Germinal center (tissue), 1 donor: ENCODE data around the gene MSANTD2.

ENCODE experiments used
- DNase-seq: peaks from one replicate; pipeline ENCODE4 v3.0.0; 2012; ENCODE audit warnings: mixed read lengths, low spot score

Gene MSANTD2

DNA sequence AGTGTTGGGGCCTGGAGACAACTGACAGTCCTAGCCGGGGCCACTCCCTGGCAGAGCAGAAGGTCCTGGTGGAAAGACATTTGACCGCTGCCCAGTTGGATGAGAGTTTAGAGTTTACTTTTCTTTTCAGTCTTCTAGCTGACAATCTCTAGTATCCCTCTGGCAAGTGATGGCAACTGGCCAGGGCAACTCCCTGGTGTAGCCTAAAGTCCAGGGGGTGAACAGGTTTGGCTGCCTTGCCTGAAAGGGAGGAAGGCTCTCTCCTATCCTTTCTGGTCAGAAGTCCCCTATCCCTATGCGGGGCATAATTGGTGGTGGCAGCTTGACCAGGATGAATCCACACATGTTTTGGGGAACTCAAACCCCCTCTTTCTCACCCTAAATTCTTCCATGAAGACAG is 16.8 kb upstream of the MSANTD2 start:
- DNase-seq = no peak

DNA sequence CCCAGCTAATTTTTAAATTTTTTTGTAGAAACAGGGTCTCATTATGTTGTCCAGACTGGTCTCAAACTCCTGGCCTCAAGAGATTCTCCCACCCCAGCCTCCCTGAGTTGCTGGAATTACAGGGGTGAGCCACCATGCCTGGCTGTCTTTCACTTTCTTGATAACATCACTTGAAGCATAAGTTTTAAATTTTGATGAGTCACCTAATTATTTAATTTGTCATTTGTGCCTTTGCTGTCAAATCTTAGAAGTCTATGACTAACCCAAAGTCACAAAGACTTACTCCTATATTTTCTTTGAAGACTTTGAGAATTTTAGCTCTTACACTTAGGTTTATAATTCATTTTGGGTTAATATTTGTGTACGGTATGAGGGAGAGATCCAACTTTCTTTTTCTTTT is 14.5 kb upstream of the MSANTD2 start:
- no peak for DNase-seq

DNA sequence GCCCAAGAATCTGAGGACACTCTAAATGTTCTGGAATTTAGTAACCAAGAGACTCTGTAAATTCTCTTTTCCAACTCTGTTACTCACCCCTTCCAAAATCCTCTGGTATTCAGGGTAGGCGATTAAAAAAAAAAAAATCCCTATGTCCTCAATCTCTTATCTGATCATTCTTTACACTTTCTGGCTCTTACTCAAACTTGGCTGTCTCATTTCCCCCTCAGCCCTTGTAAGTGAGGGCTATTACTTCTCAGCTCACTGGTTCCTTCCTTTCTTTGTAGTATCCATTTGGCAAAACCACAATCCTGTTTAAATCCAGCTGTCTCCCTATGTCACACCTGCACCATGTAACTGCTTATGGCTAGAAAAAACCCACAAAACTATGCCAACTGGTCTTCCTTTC is 12.7 kb upstream of the MSANTD2 start:
- DNase-seq = no peak

DNA sequence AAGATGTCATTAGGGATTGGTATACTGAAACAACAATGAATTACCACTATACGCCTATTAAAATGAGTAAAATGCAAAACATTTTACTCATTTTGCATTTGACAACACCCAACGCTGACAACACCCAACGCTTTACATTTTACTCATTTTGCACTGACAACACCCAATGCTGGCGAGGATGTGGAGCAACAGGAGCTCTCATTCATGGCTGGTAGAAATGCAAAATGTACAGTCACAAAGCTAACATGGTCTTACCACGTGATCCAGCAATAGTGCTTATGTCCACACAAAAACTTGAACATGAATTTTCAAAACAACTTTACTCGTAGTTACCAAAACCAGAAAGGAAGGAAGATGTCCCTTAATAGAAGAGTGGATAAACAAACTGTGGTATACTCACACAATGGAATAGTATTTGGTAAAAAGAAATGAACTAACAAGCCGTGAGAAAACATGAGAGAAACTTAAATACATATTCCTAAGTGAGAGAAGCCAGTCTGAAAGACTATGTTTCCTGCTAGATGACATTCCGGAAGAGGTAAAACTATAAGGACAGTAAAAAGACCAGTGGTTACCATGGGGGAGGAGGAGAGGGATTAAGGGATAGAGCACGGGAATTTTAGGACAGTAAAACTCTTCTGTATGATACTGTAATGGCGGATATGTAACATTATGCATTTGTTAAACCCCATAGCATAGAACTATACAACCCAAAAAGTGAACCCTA is 11.4 kb upstream of the MSANTD2 start:
- no peak for DNase-seq

DNA sequence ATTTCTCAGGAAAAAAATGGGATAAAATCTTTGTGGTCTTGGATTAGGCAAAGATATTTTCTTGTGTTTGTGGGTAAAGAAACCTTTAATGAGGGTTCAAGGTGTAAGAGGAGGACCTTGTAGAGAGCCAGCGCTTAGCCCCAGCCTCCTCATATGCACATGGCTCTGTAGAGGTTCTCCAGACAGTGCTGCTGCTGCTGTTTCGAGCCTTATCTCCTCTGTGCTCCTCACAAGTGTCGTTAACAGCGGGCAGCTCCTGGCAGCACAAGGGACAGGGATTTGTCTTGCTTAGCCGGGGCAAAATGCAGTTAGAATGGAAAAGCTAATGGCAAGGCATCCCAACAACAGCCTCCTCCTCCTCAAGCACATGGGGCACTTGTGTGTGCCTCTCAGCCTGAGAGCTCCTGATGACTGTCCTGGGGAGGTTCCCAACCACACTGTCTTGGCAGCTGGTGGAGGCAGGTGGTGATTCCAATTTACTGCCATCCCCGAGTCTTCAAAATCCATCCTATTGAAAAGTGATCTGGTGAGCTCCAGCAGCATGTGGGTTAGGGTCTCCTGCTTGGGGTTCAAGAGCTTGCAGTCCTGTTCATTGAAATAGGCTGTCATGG is 7.6 kb upstream of the MSANTD2 start:
- DNase-seq = no peak

DNA sequence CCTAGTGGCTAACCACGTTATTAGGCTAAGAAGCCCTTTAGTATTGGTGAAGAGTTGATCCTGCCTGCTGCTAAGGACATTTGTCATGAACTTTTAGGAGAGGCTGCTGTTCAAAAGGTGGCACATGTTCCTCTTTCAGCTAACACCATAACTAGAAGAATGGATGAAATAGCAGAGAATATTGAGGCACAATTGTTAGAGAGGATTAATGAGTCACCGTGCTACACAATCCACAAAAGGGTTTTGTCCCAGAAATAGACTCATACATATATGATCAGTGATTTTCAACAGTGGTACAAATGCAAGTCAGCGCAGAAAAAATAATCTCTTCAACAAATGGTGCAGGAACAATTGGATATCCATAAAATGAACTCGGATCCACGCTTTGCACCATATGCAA is 7.0 kb upstream of the MSANTD2 start:
- no peak for DNase-seq

DNA sequence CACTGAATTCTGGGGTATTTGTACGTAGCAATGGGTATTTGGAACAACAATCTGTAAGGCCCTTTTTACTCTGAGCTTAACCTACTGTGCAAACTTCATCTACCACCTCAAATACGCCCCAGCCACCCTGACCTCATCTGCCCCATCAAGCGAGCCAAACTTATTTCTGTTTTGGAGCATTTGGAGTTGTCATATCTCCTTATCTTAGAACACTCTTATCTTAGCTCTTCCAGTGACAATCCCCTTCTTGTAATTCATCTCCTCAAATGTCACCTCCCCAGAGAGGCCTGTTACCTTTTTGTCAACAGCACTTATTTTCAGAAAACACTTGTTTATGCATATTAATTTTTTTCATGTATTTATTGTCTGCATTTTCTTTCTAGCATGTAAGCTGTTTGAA is 4.7 kb upstream of the MSANTD2 start:
- no peak for DNase-seq

DNA sequence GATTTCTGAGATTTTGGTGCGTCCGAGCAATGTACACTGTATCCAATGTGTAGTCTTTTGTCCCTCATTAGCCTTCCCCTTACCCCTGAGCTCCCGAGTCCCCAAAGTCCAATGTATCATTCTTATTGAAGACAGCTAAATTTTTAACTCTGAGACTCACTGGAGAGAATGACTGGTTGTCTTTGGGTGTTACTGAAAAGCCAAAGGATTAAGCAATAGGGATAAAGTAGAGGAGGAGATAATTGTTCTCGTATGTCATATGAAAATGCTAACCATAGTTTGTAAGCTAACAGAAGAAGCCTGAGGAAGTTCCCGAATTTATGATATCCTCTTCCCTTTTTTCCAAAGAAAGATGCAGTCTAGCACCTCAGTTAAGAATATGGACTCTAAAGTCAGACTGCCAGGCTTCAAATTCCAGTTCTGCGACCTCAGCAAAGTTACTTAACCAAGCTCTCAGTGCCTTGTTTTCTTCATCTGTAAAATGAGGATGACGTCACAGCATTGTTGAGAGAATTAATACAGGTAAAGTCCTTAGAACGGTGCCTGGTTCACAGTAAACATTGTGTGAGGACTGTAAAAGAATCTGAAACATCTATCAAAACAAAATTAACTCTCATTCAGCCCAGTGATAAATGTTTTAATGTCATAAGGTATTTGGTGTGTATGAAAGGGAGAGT is 1.6 kb upstream of the MSANTD2 start:
- DNase-seq = no peak

DNA sequence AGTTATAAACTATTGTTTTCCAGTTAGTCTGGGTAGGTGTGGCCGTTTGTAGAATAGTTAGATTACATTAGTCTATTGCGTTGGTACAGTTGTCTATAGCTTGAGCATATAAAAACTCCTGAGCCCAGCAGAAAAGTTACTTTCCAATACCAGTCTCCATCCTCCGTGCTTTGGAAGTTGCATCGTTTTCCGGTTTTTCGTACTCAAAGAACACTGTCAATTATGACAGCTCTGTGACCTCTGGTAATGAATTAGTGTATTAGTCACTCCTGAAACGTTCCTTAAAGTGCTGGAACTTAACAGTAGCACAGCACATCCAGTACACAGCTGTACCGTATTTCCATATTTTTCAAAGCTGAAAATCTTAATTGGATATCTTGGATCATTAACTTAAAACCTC is 808 bp upstream of the MSANTD2 start:
- DNase-seq = no peak

DNA sequence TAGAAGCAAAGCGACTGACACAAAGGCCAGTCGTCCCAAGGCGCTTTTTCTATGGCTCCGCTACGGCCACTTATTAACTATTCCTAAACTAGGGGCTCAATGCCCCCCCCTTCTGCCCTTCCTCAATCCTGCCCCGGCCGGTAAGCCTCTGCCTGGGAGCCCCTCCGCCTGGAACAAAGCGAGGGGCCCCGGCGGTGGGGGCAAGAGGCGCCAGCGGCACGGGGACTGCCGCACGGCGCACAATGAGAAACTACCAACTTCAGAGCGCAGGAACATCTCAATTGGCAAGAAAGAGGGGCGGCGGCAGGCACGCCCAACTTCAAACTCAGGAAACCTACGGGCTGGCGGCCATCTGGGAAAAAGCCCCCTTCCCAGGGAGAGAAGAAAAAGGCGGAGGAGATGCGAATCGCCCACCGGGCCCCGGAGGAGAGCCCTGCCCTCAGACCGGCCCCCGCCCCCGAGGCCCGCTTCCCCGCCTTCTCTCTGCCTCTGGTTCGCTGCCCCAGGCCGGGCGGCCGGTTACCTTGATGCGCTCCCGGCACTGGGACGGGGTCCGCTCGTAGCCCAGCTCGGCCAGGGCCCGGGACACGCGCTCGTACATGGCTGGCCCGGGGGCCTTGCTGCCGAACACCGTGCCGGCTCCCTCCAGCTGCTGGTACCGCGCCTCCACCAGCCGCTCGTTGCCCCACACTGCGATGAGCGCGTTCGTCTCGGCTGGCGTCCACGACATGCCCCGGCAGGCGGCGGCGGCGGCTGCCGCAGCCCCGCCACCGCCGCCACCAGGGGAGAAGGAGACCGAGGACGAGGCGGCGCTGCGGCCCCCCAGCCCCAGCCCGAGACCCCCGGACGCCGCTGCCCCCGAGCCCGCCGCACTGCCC is 619 bp downstream of the MSANTD2 start:
- peak; percentile 60 for DNase-seq

DNA sequence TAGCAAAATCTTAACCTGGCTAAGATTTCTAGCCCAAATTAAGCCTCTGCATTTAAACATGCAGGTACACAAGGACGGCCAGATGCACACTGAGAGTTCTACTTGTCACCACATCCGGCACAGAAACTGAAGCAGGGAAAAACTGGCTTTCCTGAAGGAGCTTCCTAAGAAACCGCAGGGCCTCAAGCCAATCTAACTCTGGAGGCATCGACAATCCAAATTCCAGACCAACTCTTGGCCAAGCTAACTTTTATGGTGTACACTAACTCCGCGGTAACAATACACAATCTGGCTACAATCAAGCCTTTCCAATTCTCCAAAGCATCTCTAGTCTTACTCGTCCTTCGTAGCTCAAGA is 1.2 kb downstream of the MSANTD2 start:
- DNase-seq = no peak

DNA sequence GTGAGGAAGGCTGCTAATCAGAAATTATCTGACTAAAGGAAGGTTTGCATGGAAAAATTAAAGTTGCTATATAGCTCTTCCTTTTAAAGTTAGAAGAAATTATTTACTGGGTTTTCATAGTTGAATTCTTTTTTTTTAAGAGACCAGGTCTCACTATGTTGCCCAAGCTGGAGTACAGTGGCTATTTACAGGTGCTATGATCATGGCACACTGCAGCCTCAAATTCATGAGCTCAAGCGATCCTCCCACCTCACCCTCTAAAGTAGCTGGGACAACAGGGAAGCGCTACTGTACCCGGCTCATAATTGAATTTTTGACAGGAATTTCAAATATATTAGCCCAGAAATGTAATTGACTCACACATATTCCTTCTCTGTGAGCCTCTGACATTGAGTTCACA is 3.9 kb downstream of the MSANTD2 start:
- DNase-seq = no peak

DNA sequence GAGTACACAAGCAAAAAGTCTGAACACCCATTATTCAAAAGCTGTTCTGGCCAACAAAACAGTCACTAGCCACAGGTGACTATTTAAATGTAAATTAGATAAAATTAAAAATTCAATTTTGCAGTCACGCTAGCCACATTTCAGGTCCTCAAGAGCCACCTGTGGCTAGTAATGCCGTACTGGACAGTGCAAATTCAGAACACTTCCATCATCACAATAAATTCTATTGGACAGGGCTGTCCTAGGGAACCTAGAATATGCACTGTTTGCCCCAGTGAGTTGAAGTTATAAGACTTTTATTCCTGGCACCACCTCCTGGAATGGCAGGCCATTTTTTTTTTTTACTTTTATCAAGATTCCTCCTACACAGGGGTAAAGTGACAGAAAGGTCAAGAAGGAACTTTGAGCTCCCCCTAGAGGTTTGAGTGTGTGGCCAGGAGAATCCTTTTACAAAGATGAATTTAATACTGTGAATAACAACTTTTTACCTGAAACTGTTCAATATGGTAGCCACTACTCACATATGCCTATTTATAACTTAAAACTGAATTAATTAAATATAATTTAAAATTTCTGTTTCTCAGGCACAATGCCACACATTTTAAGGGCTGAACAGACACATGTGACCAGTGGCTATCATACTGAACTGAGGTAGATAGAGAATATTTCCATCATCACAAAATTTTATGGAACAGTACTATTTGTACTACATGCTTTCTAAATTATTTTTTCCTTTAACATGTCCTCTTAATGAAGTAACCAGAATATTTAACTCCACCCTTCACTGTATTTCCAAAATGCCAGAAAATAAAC is 6.5 kb downstream of the MSANTD2 start:
- DNase-seq = peak; percentile 36

DNA sequence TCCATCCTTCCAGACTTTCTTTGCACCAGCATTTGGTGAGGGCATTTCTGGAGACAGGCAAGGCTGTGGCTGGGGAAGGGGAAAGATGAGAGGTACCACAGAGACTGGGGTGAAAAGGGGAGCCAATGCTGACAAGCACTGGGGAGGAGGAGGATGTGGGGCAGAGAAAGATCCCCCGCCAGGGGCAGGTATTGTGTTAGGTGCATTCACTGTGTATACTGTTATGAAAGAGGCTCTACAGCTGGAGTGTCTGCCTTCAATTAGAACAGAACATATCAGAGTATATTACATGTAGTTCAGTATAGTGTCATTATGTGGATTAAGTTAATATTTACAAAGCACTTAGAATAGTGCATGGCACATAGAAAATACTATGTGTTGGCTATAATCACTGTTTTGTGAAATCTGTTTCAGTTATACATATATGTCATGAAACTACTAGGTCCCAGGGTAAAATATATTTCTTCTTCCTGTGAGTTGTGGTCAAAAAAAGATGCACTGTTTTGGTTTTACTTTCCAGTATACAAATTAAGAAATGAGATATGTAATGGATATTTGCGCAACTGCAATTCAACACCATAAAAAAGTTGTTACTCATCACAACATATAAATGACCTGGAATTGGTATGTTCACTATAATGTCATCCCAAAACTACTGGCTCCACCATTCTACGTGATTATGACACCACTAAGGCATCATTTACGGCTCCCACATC is 8.4 kb downstream of the MSANTD2 start:
- no peak for DNase-seq

DNA sequence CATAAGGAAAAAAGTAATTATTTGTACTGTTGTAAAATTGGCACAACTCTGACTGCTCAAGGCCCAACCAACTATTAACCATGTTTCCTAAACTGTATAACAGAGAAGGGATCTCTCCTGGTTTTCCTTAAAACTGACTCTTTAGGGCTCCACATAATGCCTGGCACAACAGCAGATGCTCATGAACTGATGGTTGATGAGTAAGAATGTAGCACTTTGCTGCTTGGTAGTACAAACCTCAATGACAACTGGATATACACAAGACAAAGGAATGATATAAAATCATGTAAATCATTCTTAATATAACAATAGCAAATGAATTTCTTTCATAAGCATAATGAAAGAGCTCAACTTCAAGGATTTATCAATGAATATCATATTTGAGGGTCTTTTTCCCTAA is 11.7 kb downstream of the MSANTD2 start:
- DNase-seq = no peak

DNA sequence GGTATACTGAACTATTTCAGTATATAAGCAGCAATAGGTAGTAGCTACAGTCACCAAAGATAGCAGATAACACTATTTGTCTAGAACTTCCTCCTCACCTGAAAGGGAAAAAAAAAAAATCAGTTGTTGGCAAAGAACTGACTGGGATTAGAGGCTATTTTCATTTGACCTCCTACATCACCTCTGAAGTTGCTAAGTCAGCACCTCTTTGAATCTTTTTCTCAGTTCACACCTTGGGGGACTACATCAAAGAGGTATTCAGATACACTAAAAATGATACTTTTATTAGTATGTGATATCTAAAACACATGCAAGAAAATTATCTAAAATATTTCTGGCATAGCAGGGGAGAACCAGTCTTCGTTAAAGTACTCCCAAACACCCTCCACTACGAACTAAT is 16.2 kb downstream of the MSANTD2 start:
- DNase-seq = no peak

DNA sequence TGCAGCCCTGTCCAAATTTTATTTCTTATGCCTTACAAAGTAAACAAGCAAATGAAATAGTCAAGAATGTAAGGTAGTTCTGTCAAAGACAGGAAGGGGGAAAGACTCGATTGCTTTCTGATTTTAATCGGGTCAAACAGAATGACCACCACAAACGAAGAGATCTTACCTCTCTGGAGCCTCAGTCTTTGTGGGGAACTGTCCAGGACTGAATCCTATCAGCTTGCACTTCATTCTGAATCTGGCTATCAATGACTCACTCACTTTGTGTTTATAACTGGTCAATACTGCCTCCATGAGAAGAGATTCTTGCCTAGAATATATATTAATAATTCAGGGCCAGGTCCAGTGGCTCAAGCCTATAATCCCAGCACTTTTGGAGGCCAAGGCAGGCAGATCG is 17.2 kb downstream of the MSANTD2 start:
- DNase-seq = no peak

DNA sequence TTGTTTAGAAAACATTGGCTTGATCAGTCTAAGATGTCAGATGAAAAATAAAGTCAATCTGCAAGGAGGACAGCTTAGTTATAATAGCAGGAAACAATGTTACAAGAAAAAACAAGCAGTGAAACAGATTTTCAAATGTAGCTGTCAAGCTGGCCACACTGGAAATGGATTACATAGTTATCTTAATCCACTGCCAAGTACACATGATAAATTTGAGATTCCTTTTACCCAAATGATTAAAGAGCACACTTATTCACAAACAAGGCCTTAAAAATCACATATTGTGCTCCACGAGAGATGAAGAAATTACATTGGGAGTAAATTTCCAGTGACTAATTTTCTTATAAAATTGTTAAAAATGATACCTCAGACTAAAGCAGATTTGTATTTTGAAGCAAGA is 20.6 kb downstream of the MSANTD2 start:
- DNase-seq = no peak

DNA sequence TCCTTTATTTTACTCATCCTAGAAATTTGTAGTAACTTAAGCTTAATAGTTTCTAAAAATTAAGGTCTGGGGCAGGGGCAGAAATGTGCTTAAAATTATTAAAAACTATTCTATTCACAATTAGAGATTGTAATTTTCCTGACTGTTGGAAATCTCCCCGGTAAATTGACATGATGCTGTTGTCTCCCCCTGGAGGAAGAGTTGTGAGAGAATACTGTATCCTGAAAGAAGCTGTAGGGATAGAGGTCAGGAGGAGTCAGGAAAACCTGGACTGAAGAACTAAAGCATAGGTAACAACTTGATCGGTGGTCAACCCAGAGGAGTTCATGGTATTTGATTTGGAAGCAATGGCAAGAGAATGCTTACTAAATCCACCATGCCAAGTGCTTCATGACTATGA is 21.9 kb downstream of the MSANTD2 start:
- DNase-seq = no peak

DNA sequence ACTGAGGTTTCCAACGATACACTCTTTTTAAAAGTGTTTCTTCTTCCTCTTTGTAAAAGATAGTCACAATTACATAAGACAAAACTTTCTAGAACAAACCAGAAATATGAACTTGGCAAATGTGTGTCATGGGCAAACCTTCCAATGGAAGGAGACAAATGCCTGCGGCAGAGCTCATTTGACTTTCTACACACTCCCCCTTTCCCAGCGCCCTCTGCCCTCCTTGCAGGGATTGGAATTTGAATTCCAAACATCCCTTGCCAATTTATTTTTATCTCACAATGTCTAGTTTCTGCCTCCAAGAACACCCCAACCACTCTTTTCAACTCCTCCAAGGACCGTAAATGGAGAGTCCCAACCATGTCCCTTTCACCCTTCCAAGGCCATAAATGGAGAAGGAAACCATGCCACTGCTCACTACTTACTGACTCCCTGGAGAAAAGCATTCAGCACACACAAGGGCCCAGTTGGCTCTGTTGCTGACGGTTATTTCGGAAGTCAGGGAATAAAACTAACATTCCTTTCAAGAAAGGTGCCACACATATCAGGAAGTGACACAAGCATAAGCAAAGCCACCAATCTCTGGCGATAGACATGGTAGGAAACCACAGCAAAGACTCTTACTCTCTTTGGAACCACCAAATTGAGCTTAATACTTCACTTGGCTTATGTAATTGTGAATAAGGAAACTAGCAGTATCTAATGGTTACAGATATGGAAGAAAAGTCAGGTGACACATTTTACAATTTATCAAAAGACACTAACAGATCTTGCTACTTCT is 23.2 kb downstream of the MSANTD2 start:
- DNase-seq = no peak
